ENCODE results near the gene CEP70.

- no peak for TF ChIP-seq CSRNP3 (CRISPR knock-in tag; IDR thresholded peaks at IDR 0.05)
- no peak for TF ChIP-seq ZFP30 (CRISPR knock-in tag; IDR thresholded peaks at IDR 0.05)
- TF ChIP-seq OSR1 (CRISPR knock-in tag; IDR thresholded peaks at IDR 0.05), result no peak
- TF ChIP-seq, protein P1, sequence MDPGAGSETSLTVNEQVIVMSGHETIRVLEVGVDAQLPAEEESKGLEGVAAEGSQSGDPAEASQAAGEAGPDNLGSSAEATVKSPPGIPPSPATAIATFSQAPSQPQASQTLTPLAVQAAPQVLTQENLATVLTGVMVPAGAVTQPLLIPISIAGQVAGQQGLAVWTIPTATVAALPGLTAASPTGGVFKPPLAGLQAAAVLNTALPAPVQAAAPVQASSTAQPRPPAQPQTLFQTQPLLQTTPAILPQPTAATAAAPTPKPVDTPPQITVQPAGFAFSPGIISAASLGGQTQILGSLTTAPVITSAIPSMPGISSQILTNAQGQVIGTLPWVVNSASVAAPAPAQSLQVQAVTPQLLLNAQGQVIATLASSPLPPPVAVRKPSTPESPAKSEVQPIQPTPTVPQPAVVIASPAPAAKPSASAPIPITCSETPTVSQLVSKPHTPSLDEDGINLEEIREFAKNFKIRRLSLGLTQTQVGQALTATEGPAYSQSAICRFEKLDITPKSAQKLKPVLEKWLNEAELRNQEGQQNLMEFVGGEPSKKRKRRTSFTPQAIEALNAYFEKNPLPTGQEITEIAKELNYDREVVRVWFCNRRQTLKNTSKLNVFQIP (CRISPR knock-in tag; IDR thresholded peaks at IDR 0.05; ENCODE audit: borderline replicate concordance, low read depth), result no peak
- TF ChIP-seq PPARA (CRISPR knock-in tag; IDR thresholded peaks at IDR 0.05; ENCODE audit: borderline replicate concordance), result no peak
- TF ChIP-seq RARB (CRISPR knock-in tag; IDR thresholded peaks at IDR 0.05), result no peak
Observed at GRCh38 chr3:138569090-138569489, 25.0 kb downstream of the CEP70 start.
